Activated naive CD4-positive, alpha-beta T cell treated with anti-CD3 and anti-CD28 coated beads, Interleukin-2, amount 50 U/mL, for 16 hours (primary cell): Measurements from ENCODE around the gene CFAP251.
A peak's percentile ranks its signal among the peaks of the same experiment; 100 is the strongest.
"Not testable (repeated sequence)": the region's sequence is repeated elsewhere in the genome, so short reads cannot be mapped to it uniquely, and the experiment has no call there.

Experiments
- DNase-seq: peaks from one replicate; pipeline ENCODE4 v3.0.0-alpha.2; 2020

Gene CFAP251

GRCh38 chr12:122031342-122032216 lies 113.2 kb downstream of the CFAP251 start:
- peak; percentile 59 for DNase-seq

GRCh38 chr12:122032580-122032979 lies 114.2 kb downstream of the CFAP251 start:
- DNase-seq, result no peak

GRCh38 chr12:122035292-122035691 lies 116.9 kb downstream of the CFAP251 start:
- DNase-seq, result no peak

GRCh38 chr12:122036153-122036552 lies 117.8 kb downstream of the CFAP251 start:
- no peak for DNase-seq

- DNase-seq, result no peak
Measured at GRCh38 chr12:122040579-122041386, 122.4 kb downstream of the CFAP251 start.

- DNase-seq, result not testable (repeated sequence)
Measured at GRCh38 chr12:122041458-122041857, 123.1 kb downstream of the CFAP251 start.

- no peak for DNase-seq
Measured at GRCh38 chr12:122042910-122043309, 124.5 kb downstream of the CFAP251 start.

- no peak for DNase-seq
Measured at GRCh38 chr12:122043476-122043875, 125.1 kb downstream of the CFAP251 start.

GRCh38 chr12:122045262-122045661 lies 126.9 kb downstream of the CFAP251 start:
- DNase-seq, result no peak

- DNase-seq, result no peak
Measured at GRCh38 chr12:122046145-122046544, 127.8 kb downstream of the CFAP251 start.

GRCh38 chr12:122048151-122048550 lies 129.8 kb downstream of the CFAP251 start:
- no peak for DNase-seq

GRCh38 chr12:122049827-122050226 lies 131.4 kb downstream of the CFAP251 start:
- DNase-seq, result no peak

- DNase-seq, result no peak
Measured at GRCh38 chr12:122050706-122051105, 132.3 kb downstream of the CFAP251 start.

- no peak for DNase-seq
Measured at GRCh38 chr12:122051231-122051876, 133.0 kb downstream of the CFAP251 start.

GRCh38 chr12:122052285-122052684 lies 133.9 kb downstream of the CFAP251 start:
- no peak for DNase-seq
